ENCODE results near the gene ATF6.

ATF6 gene

DNA sequence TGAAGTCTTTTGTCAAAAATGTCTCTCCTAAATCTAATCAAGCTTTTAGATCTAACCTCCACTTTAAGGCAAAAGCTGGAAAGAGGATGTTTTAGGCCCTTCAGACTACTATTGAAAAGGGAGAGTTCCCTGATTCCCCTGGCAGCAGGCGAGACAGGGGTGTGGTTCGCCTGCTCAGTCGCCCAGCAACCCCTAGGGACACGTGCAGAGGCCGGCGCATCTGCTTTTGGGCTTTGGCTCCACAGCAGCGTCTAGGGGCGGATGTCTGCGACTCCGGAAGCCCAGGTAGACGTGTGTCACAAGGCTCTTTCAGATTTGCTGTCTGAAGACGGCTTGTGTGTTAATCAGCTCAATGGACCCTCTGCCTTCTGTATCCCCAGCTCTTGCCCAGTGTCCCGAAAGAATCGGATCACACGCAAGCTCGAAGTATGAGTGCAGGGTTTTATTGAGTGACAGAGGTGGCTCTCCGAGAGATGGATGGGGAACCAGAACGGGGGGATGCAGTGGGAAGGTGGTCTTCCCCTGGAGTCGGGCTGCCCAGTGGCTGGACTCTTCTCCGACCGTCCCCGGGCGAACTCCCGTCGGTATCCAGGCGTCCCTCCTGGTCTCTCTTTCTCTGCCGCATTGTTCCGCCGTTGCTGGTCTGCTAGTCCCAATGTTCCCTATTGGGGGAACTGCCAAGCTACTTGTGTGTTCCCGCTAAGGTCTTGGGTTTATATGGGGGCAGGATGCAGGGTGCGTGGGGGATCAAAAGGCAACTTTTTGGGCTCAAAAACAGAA is 212.1 kb downstream of the ATF6 start:
- no peak for DNase-seq

DNA sequence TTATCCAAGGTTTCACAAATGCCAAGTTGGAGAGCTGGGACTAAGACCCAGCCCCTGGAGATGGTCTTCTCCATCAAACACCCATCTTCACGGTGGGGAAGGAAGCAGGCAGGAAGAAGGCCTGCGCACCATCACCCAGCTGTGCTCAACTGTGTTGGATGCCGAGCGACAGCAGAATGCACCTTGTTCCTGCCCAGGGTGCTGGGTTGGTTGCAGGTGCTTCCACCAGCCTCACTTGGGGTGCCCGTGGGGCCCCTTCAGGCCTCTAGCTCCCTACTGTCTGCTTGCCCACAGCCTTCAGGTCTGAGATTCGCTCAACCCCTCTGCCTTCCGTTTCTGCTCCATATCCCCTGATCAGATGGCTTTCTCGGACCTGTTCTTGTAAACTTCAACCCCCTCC is 215.0 kb downstream of the ATF6 start:
- DNase-seq, result no peak

DNA sequence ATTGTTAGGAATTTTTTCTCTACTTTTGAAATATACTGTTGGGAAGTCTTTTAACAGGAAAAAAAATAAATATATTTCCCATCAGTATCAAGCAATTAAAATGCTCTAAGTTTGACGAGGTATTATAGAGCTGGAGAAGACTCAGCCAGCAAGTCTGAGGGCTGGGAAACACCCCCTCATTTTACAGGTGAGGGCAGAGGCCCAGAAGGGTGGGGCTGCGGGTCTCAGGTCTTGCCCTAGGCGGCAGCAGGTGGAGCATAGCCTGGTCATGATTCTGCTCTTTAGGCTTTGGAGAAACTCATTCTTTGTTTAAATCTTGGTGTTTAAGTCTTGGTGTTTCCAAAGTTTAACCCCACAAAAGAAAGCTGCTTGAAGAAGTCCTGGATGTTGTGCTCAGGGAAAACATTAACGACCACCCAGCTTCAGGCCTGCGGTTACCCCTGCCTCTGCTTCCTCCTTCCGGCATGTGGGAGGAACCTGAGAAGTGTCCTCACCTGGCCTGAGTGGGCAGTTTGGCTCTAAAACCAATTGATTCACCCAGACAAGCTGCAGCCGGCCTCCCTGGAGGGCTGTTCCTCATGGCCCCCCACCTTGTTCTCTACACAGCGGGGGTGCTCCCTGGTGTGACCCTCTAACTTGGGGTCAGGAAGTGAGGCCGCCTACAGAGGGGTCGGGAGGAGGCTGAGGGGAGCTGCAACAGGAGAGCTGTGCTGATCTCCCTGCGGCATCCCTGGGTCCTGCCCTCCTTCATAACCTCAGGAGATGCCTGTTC is 215.8 kb downstream of the ATF6 start:
- no peak for DNase-seq

DNA sequence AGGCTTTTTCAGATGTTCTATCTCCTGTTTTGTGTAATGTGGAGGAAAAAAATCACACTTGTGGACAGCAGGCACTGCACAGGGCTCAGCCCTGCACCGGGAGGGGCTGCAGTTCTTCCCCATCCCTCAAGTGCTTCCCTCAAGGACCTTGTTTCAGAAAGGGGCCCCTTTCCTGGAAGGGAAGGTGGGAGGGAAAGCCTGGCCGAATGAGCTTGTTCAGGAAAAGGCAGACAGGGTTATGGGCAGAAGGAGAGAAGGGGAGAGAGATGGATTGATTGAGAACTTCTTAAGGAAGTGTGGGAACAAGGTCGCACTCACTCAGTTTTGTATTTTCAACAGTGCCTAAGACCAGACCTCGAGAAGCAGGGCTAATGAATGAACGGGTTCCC is 216.4 kb downstream of the ATF6 start:
- no peak for DNase-seq

DNA sequence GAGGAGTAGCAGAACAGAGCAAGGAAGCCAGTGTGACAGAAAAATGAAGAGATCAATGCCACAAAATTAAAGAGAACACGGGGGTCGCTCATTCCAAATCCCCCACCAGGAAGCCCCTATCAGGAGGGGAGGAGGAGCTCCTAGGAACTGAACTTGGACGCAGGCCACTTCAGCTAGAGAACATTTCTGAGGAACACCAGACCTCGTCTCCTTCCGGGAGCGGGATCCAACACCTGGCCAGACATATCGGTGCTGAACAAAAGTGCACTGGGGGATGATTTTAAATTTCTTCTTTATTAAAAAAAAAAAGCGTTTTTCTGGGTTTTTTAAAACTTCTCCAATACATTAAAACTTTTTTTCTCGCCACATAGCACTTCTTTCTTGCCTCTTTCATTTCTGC is 216.8 kb downstream of the ATF6 start:
- no peak for DNase-seq

DNA sequence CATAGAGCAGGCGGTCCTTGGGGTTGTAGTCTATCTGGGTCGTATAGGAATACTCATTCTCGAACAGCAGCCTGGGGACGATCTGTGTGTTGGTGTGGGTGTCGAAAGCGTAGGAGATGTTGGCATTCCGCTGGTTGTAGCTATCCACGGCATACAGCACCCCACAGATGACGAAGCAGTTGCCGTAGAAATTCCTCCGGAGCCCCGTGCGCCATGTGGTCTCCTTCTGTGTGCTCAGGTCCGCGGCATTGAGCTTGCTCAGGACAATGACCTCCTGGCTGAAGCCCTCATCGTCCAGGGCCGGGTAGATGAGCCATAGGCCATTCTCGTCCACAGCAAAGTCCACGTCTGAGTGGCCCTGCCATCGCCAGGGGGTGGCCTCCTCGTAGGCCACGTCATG is 217.6 kb downstream of the ATF6 start:
- DNase-seq, result no peak

DNA sequence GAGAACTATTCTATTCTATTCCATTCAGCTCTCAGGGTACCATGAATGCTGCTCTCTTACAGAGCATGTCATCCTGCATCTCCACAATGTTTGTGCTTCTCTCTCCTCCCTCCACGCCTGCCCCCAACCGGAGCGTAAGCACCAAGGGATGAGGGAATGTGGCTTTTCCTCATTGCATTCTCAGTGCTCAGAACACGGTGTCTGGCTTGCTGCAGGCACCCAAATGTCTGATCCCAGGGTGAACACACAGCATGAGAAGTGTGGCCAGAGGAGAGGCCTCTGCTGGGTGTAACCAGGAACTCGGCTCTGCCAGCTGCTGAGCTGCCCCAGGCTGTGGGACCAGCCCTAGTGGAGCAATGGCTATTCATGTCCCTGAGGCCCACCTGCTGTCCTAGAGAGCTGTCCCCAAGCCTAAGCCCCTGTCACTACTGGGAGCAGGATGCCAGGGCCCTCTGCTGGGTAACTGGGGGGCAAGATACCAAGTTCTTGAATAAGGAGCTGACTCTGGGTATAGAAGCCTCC is 219.2 kb downstream of the ATF6 start:
- no peak for DNase-seq

DNA sequence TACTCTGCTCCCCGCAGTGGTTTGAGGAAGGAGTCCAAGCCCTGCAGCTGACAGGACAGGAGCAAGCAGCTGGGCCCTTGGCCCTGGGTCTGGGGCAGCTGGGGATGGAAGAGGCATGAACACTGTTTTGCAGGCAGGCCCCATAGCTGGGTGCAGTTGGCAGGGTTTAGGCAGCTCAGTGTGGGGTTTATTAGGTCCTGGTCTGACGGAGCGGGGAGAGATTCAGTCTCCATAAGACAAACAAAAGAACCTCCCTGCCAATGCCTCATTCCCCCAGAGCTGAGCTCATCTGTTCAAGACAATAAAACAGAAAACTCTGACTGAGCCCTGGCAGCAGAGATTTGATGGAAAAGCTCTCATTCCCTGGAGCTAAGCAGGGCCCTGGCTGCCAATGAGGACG is 220.2 kb downstream of the ATF6 start:
- no peak for DNase-seq

DNA sequence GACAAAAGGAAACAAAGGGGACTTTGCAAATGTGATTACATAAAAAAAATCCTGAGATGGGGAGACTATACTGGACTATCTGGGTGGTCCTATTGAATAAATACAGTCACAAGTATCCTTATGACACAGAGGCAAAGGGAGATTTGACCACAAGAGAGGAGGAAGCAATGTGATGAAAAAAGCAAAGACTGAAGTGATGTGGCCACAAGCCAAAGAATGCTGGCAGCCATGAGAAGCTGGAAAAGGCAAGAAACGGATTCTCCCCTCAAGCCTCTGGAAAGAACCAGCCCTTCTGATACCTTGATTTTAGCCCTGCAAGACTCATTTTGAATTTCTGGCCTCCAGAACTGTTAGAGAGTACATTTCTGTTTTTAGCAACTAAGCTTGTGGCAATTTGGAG is 221.2 kb downstream of the ATF6 start:
- no peak for DNase-seq

DNA sequence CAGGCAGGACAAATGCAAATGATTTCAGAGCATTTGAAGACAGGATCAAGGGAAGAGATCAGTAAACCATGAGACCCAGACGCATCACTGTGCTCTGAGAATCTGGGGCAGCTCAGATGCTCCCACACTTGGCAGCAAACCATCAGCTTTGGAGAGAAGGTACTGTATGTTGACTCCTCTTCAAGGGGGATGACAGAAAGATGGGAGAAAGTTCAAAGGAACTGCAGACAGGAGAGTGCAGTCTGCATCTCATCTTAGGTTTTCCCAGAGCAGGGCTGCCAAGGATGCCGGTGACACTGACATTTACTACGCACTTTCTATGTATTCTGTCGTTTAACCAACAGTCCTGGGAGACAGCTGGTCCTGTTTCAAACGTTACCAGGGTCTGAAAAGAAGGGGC is 221.8 kb downstream of the ATF6 start:
- DNase-seq, result no peak

DNA sequence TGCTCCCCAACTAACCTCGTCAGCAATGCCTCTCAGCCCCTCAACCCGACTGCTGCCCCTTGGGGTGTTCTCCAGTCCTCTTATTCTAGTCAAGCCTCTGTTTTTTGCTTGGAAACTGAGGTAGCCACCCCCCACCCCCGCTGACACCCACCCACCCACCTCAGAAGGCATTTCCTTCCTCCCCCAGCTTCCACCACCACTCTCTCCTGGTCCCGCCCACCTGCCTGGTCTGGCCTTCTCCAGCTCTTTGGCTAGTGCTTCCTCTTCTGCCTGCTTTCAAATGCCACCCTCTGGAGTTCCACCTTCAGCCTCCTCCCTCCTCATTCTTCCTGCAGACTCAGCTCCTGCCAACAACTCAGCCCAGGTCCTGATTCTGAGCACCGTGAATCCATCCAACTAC is 222.3 kb downstream of the ATF6 start:
- no peak for DNase-seq

DNA sequence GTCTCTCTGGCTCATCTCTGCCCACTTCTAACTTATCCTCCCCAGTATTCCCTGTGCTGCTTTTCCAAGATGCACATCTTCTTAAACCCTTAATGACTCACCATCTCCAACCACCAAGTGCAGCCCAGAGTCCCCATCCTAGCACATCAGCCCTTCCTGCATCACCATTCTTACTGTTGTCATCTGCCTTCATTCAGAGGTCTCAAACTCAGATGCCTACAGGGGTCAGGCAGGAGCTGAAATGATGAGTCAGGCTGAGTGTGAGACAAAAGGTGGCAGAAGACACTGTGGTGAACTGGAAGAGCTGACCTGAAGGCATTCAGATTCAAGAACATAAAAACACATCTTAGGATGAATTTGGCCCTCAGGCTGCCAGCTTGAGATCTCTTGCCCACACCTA is 223.0 kb downstream of the ATF6 start:
- DNase-seq, result no peak

DNA sequence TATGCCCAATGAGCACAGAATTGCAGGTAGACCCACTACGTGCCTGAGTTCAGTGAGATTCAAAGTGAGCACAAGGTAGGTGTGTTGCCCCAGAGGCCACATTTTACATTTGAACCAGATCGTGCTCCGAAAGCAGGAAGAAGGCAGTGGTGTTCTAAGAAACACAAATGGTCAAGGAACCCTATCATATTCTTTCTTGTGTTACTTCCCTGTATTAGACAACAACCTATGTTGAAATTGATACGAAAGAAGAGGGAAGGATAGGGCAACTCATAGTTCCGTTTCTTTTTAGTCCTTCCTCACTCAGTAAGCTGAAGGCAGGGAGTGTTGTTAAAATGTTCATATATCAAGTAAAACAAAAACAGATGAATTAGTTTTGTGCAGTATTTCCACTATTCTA is 223.7 kb downstream of the ATF6 start:
- no peak for DNase-seq

DNA sequence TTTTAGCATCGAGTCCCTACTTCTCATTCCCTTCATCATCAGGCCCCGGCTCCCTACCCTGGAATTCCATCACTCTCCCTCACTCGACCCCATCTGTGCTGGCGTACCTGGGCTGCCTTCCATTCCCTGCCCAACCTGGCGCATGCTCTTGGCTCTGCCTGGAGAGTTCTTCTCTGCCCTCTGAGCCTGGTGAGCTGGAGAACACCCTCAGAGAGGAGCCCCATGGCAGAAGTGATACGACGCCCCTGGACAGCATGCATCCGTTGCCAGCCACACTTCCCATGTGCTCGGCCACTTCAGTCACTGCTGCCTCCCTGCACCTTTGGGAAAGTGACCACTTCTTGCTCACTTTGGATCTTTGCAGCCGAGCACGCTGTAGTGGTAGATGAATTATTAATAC is 227.5 kb downstream of the ATF6 start:
- no peak for DNase-seq

DNA sequence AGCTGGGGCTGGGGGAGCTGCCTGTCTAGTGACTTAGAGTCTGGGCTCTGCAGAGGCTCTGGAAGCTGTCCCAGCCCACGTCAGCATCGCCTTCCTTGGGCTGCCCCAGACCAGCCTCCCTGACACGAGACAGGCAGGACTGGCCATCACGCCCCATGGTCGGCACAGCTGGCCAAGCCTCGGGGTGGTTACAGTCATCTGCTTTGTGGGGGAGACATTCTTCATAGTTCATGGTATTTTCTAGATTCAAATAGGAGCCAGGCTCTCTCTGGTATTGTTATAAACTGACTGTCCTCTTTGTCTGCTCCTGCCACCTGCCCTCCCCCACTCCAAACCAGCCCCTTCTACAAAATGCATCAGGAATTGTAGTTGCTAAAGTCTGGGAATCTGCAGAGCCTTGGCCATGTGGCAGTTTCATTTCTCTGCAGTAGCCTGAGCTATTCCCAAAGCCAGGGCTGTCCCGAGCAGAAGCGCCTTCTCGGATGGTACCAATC is 228.1 kb downstream of the ATF6 start:
- DNase-seq, result no peak

DNA sequence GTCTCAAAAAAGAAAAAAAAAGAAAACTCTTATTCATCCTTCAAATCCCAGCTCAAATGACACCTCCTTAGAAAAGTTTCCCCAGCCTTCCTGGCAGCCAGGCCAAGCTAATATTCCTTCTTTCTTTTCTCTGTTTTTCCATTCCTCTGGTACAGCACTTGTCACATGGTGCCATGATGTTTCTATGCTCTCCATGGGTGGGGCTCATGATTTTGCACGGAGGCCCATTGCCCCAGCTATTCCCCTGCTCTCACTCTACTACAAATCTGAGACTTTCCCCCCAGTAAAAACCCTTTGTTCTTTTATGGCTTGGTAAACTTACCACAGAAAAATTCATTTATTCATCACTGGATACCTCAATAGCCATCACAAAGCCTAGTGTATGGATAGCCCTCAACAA is 231.0 kb downstream of the ATF6 start:
- no peak for DNase-seq

DNA sequence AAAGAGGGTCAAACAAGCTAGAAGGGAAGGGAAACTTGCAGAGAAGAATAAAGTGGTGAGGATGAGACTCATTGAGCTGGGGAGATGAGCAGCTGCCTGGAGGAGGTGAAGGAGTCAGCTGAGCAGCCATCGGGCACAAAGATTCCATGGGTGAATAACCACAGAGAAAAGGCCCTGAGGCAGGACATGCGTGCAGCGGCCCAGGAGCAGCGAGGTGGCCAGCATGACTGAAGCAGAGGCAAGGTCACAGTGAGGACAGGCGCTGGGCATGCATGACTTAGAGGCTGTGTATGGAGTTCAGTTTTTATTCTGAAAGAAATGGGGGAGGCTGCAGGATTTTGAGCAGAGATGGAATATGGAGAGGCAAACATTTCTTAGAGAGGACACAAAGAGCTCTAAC is 232.7 kb downstream of the ATF6 start:
- DNase-seq, result no peak

DNA sequence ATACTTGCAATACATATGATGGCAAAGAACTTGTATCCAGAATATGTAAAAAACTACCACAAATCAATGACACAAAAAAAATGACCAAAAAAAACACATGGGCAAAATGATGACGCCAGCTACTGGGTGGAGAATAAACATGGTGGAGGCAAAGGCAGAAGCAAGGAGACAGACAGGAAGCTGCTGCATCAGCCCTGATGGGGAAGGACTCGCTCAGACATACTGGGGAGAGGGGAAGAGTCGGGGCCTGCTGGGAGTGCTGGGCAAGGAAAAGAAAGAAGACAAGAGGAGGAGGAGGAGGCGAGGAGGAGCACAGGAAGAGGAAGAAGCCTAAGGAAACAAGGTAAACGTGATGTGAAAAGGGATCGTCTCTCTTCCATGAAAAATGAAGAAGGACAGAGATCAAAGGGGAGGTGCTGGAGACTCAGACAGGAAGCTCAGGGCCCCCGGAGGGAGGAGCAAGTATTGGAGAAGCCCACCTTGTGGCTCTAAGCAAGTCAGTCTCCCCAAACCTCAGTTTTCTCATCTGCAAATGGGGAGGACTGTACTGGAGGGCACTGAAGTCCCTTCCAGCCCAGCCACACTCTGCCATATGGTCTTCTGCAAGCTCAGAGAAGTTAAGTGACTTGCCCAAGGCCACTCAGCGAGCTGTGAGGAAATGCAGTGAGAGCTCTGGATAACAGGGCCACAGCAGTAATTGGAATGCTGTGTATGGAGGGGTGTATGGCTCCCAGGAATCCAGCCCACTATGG is 233.4 kb downstream of the ATF6 start:
- no peak for DNase-seq

DNA sequence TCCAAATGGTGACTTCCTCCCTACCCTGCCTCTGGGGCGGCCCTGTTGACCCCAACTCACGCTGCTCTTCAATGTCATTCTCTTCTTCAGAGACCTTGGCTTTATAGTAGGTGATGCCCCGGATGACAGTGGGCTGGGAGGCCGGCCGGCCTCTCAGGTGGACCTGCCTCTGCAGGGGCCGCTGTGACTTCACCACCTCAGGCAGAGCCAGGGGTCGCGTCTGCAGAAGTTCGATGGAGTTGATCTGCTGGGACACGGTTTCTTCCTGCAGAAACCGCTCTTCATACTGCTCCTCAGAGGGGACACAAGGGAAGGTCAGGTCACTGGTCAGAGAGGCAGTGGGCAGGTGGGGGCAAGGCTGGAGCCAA is 233.9 kb downstream of the ATF6 start:
- no peak for DNase-seq

DNA sequence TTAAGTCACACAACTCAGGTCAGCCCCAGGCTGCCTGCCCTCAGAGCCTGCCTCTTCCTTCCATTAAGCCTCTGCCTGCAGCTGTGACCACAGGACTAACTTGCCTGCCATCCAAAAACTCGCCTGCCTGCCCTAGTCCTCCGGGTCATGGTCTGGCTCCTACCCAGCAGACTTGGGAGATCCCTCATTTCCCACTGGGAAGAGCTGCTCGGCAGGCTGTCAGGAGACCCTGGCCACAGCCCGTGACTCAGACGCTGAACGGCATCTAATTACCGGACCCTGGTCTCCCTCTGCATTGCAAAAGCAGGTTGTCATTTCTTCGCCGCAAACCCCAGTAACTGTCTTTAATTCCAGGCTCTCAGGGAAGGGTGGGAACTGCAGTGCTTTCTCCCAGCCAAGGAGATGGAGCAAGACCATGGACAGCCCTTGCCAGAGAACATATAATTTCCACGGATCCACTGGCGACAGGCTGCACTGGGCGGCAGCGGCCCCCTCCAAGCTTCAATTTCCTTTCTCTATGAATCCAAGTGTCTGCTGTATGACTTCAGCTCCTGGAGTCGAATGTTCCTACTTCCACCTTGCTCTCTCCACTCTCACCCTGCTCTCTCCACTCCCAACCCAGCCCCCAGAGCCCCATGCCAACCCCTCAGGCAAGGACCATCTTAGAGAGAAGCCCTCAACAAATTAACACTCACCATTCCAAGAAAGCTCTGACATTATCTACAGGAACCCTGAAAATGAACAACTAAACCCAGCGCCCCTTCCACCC is 237.1 kb downstream of the ATF6 start:
- DNase-seq, result no peak

DNA sequence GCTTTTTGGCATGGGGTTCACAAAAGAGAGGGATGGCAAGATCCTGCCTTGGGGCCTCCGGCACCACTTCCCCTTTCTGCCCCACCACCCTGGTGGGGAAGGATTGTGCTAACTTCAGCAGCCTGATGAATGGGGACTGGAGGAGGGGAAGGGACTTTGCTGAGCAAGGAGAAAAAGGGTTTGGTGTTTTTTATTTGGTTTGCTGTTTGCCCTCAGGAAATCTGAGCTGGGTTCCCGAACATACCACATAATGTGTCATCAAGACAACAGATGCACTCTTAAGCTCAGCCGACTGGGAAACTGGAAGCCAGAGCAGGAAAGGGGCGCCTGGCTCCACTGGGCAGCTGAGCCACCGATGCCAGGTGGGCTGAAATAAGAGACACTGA is 237.7 kb downstream of the ATF6 start:
- peak; percentile 48 to 87 for DNase-seq

DNA sequence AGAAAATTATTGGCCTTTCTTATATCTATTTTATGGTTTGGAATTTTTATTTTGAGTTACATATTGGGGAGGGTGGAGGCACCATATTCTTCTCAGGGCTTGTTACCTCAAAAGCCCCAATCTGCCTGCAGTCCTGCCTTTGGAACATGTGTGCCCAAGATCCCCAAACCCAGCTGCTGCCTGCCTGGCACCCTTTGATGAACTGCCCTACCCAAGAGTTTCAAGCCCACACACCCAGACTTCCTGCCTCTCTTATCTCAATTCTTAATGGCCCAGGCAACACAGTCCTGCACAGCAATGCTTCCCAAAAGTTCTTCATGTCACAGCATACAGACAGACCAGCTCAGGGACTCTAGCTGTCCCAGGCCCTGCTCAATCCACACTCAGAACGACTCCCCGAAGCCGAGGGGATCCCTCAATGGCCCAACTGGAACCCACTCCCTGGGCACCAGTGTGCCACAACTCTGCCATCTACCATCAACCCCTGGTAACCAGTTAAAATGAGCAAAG is 238.4 kb downstream of the ATF6 start:
- DNase-seq, result peak in 1 of 2 donors; percentile 44

DNA sequence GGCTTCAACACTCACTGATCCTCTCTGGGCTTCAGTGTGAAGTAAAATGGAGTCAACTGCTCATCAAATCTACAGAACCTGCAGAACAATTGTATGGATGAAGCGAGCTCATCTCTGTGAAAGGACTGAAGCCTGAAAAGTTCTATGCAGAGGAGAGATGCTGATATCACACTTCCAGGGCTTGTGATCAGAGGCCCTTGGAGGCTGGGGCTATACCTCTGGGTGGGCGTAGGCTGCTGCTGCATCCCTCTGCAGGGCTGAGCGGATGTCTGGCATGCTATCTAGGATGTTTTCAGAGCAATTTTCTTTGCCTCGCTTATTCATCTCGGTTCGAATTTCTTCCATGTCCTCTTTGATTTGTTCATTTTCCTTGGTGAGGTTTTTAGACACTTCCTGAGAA is 240.0 kb downstream of the ATF6 start:
- no peak for DNase-seq
